Measurements from ENCODE around the gene TICRR.

- no peak for TF ChIP-seq CTCF (IDR thresholded peaks at IDR 0.05)
- TF ChIP-seq EP300 (IDR thresholded peaks at IDR 0.05), result no peak
- no peak for TF ChIP-seq POLR2A (IDR thresholded peaks at IDR 0.05; ENCODE audit: low read depth)
Measured at GRCh38 chr15:89569090-89569745, 6.1 kb upstream of the TICRR start.

All from esophagus muscularis mucosa (tissue), 4 donors.